ENCODE results near the gene CLCN7. TPM values are rescaled to one million over a fixed set of nuclear protein-coding genes. Genes with fewer than 3 reads are reported as not detected.

The CLCN7 gene
- total and polyA plus RNA-seq, 9 of the 15 experiments (the other 6 are each of a cell fraction or from before 2014, with no cell fraction given) = 0.06 to 126 (median 18.7) TPM

DNA sequence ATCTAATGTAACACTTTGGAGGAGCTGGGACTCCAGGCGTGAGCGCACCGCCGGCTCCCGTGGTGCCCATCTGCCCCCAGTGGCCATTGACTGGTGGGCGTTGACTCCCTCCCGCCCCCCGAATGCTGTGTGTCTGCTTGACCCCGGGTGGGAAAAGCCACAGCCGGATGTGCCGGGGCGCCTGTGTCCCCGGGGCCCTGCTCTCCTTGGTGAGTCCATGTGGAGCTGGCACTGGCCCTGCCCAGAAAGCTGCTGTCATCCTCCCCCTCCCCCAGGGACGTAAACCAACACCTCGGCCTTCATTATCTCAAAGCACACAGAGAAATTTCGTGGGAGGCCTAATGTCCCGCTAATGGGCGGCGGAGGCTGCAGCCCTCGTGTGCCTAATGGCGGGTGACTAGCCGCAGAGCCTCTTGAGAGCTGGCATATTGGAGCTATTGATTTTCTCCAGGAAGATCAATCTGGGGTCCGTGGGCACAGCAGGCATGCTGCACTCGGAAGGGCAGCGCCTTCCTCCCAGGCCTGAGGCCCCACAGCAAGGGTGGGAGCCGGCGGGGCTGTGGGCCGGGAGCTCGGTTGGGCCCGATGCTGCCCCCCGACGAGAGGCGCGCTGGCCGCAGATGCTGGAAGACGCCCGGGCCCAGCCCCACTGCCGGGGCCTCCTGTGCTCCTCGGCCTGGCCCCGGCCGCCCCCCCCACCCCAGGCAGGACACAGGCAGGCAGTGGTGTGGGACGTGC is 47.9 kb downstream of the CLCN7 start (continued):
- TF ChIP-seq, protein P1, sequence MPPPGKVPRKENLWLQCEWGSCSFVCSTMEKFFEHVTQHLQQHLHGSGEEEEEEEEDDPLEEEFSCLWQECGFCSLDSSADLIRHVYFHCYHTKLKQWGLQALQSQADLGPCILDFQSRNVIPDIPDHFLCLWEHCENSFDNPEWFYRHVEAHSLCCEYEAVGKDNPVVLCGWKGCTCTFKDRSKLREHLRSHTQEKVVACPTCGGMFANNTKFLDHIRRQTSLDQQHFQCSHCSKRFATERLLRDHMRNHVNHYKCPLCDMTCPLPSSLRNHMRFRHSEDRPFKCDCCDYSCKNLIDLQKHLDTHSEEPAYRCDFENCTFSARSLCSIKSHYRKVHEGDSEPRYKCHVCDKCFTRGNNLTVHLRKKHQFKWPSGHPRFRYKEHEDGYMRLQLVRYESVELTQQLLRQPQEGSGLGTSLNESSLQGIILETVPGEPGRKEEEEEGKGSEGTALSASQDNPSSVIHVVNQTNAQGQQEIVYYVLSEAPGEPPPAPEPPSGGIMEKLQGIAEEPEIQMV (tag; conservative IDR thresholded peaks at IDR 0.05; ENCODE audit: low read depth) = no peak

DNA sequence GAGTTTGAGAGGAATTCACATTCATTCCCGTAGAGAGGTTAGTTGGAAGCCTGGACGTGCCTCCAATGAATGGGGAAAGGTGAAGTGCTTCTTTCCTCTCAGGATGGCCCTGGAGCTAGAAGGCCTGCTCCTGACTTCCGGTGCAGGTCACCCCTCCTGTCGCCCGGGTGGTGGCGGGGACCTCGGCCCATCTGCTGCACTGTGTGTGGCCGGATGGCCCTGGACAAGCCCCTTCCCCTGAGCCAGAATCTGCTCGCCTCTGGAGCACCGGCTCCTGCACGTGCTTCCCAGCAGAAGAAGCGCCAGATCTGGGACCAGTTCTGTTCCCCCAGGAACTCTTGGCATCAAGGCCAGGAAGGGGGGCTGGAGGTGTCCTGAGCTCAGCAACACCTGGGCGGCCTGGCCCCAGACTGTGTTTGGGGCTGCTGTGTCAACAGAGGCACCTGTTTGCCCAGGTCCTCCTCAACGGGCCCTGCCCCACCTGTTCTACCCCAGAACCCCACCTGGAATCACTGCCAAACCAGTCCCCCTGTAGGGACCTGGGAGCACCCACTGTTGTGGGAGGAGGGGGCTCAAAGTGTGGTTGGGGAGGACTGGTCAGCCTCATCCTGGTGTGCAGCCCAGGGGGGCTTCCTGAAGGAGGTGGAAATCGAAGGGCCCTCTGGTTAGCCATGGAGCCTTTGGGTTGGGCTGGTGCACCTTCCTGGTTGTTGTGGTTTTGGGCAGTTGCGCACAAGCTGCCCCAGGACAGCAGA is 49.0 kb downstream of the CLCN7 start:
- Histone ChIP-seq H3K4me2 (ENCODE audit: insufficient read depth, low read length) (no peak overlapping the region), H3K9me3 (replicated peaks; ENCODE audit: control insufficient read depth, insufficient read depth, low read depth, low read length) (peaks cover 1% of the 10 kb centered on the region), H3K9ac (ENCODE audit: insufficient read depth in 1 of 2, low read depth in 2 of 2, low read length in 2 of 2) (peak overlapping the region in 1 of 2 experiments; percentile 58; a peak in 1 of 4 replicates), H3K4me1 (replicated peaks in 1 of 2; ENCODE audit: control insufficient read depth in 2 of 2, insufficient read depth in 2 of 2, low read length in 2 of 2) (peaks cover 0 to 60% of the 10 kb centered on the region in 2 experiments; a peak in 2 of 5 replicates), H3K27ac (ENCODE audit: extremely low read depth, low read depth, low read length) (no peak overlapping the region), H3K27me3 (ENCODE audit: control insufficient read depth in 2 of 2, insufficient read depth in 2 of 2, low read length in 2 of 2) (no peaks in the 10 kb centered on the region), H2AFZ (ENCODE audit: low read depth, low read length) (no peak overlapping the region), H3K4me3 (no peak overlapping the region), H3K9me1 (ENCODE audit: control insufficient read depth, insufficient read depth, low read length) (no peaks in the 10 kb centered on the region), H3K36me3 (ENCODE audit: control insufficient read depth, insufficient read depth, low read length) (no peaks in the 10 kb centered on the region), H3K79me2 (ENCODE audit: control insufficient read depth, insufficient read depth, low read length) (no peaks in the 10 kb centered on the region), H4K20me1 (replicated peaks; ENCODE audit: control insufficient read depth, insufficient read depth, low read length) (no peaks in the 10 kb centered on the region)
- in situ Hi-C loops (cut with MboI) = no loop called here
- no peak for FAIRE-seq
- ATAC-seq = no peak
- ChIA-PET POLR2A (interaction anchor here (1.1 to 1.2 kb wide), 2 partner anchors 47 to 185 kb away, joined by 3 read pairs; no protein-coding TSS in a partner anchor), CTCF (ENCODE audit: low intra/inter-chr PET ratio) (no interaction called here)
- BruUV-seq (replicated peaks) = no TSS peak
- no peak for DNase-seq (ENCODE audit: extremely low read depth in 1 of 4, low spot score in 3 of 4)
- 70% methylated on average over 16 of the region's 16 CpGs for WGBS (ENCODE audit: insufficient coverage, low coverage, missing lambda C conversion rate)
- intact Hi-C loops (cut with micrococcal nuclease) = no loop called here
- TF ChIP-seq C11orf30 (IDR thresholded peaks at IDR 0.05; ENCODE audit: low read depth) (no peak), TRIM24 (IDR thresholded peaks at IDR 0.05) (no peak), ZFP36 (IDR thresholded peaks at IDR 0.05; ENCODE audit: low read depth, low read length, partially characterized antibody) (peak; percentile 60), ZNF140 (CRISPR knock-in tag; IDR thresholded peaks at IDR 0.05) (no peak), POLR2G (IDR thresholded peaks at IDR 0.05; ENCODE audit: low read depth, low read length) (peak; percentile 6; the same call in 1 of the 2 replicates), ELF4 (CRISPR knock-in tag; IDR thresholded peaks at IDR 0.05) (no peak)
- TF ChIP-seq, protein P2, sequence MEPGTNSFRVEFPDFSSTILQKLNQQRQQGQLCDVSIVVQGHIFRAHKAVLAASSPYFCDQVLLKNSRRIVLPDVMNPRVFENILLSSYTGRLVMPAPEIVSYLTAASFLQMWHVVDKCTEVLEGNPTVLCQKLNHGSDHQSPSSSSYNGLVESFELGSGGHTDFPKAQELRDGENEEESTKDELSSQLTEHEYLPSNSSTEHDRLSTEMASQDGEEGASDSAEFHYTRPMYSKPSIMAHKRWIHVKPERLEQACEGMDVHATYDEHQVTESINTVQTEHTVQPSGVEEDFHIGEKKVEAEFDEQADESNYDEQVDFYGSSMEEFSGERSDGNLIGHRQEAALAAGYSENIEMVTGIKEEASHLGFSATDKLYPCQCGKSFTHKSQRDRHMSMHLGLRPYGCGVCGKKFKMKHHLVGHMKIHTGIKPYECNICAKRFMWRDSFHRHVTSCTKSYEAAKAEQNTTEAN (CRISPR knock-in tag; IDR thresholded peaks at IDR 0.05) = no peak
- TF ChIP-seq, protein P3, sequence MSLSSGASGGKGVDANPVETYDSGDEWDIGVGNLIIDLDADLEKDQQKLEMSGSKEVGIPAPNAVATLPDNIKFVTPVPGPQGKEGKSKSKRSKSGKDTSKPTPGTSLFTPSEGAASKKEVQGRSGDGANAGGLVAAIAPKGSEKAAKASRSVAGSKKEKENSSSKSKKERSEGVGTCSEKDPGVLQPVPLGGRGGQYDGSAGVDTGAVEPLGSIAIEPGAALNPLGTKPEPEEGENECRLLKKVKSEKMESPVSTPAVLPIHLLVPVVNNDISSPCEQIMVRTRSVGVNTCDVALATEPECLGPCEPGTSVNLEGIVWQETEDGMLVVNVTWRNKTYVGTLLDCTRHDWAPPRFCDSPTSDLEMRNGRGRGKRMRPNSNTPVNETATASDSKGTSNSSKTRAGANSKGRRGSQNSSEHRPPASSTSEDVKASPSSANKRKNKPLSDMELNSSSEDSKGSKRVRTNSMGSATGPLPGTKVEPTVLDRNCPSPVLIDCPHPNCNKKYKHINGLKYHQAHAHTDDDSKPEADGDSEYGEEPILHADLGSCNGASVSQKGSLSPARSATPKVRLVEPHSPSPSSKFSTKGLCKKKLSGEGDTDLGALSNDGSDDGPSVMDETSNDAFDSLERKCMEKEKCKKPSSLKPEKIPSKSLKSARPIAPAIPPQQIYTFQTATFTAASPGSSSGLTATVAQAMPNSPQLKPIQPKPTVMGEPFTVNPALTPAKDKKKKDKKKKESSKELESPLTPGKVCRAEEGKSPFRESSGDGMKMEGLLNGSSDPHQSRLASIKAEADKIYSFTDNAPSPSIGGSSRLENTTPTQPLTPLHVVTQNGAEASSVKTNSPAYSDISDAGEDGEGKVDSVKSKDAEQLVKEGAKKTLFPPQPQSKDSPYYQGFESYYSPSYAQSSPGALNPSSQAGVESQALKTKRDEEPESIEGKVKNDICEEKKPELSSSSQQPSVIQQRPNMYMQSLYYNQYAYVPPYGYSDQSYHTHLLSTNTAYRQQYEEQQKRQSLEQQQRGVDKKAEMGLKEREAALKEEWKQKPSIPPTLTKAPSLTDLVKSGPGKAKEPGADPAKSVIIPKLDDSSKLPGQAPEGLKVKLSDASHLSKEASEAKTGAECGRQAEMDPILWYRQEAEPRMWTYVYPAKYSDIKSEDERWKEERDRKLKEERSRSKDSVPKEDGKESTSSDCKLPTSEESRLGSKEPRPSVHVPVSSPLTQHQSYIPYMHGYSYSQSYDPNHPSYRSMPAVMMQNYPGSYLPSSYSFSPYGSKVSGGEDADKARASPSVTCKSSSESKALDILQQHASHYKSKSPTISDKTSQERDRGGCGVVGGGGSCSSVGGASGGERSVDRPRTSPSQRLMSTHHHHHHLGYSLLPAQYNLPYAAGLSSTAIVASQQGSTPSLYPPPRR (CRISPR knock-in tag; IDR thresholded peaks at IDR 0.05; ENCODE audit: borderline replicate concordance) = no peak

Data from K562 (cell line).